Endothelial cell of umbilical vein (primary cell): ENCODE results near the gene VGLL4. TPM values are rescaled to one million over a fixed set of nuclear protein-coding genes. Genes with fewer than 3 reads are reported as not detected.

Experiments used
- BruUV-seq: library from RNA; stranded (reverse); fragments of 400-500 nt; replicated peaks from 2 replicates; lab custom pipeline; 2021; lab: Mats Ljungman, UMichigan
- CTCF ChIA-PET: fragments of 300-600, 350-600 bp; sonication (Branson Sonifier 250); formaldehyde crosslinking; loops from one replicate; lab custom pipeline; 2021; ENCODE audit warnings: antibody characterized with exemption, inconsistent platforms; lab: Charles Lee
- POLR2A ChIA-PET: fragments of 300-600, 350-600 bp; sonication (Branson Sonifier 250); formaldehyde crosslinking; loops from one replicate; lab custom pipeline; 2021; ENCODE audit warnings: antibody characterized with exemption, inconsistent platforms; lab: Charles Lee
- DNase-seq: peaks from one replicate; pipeline ENCODE4 v3.0.0-alpha.2; 2011; ENCODE audit warnings: low read depth, low spot score
- FAIRE-seq: peaks from 2 replicates; lab custom pipeline; 2011; peaks lifted over from hg19 to GRCh38; lab: Jason Lieb, UNC
- H2AFZ ChIP-seq: 2 replicates; pipeline ENCODE4 v1.6.0; 2012; ENCODE audit warnings: low read depth, low read length, control low read depth, inconsistent platforms
- H3K27ac ChIP-seq: 2 replicates; pipeline ENCODE4 v1.5.1; 2011; ENCODE audit warnings: low read depth, mild to moderate bottlenecking, control low read depth, low read length, moderate library complexity; ENCODE audit not compliant: insufficient read depth
- H3K27me3 ChIP-seq, 2 experiments: 2 replicates each; pipeline versions ENCODE4 v1.6.0 to v1.6.1; 2011; ENCODE audit warnings: low read length in 2 of 2, mixed read lengths in 1 of 2; ENCODE audit not compliant: control insufficient read depth in 2 of 2, insufficient read depth in 2 of 2
- H3K36me3 ChIP-seq, 2 experiments: 2 replicates in 1 of 2; 3 replicates in 1 of 2; pipeline ENCODE4 v1.5.1; 2011; ENCODE audit warnings: low read length in 2 of 2, mild to moderate bottlenecking in 1 of 2, moderate library complexity in 1 of 2; ENCODE audit not compliant: control insufficient read depth in 2 of 2, insufficient read depth in 2 of 2; ENCODE audit errors: extremely low read depth in 1 of 2
- H3K4me1 ChIP-seq: 3 replicates; pipeline ENCODE4 v1.5.1; 2011; ENCODE audit warnings: mild to moderate bottlenecking, low read length; ENCODE audit not compliant: control insufficient read depth, insufficient read depth; ENCODE audit errors: extremely low read depth
- H3K4me2 ChIP-seq: 2 replicates; pipeline ENCODE4 v1.6.1; 2011; ENCODE audit warnings: low read length, control low read depth, mixed read lengths; ENCODE audit not compliant: insufficient read depth
- H3K4me3 ChIP-seq, 3 experiments: fragments of 200-600 bp in 1 of 3; sonication (generic), shearing (Covaris generic) in 1 of 3; replicated peaks in 1 of 3; 2 replicates each; pipeline ENCODE4 v1.5.1; 2011 to 2016; ENCODE audit warnings: control low read depth in 3 of 3, low read length in 3 of 3, mild to moderate bottlenecking in 2 of 3, inconsistent platforms in 1 of 3, low read depth in 1 of 3, moderate library complexity in 1 of 3; ENCODE audit not compliant: insufficient read depth in 1 of 3
- H3K79me2 ChIP-seq: 2 replicates; pipeline ENCODE4 v1.6.0; 2012; ENCODE audit warnings: low read length, inconsistent platforms; ENCODE audit not compliant: control insufficient read depth, insufficient read depth
- H3K9ac ChIP-seq: replicated peaks from 2 replicates; pipeline ENCODE3; 2011; ENCODE audit warnings: low read length, control low read depth; ENCODE audit not compliant: insufficient read depth; ENCODE audit errors: extremely low read depth
- H3K9me1 ChIP-seq: replicated peaks from 3 replicates; pipeline ENCODE4 v1.6.0; 2011; ENCODE audit warnings: mild to moderate bottlenecking, low read length; ENCODE audit not compliant: control insufficient read depth, insufficient read depth; ENCODE audit errors: extremely low read depth
- H3K9me3 ChIP-seq: replicated peaks from 2 replicates; pipeline ENCODE4 v1.5.1; 2012; ENCODE audit warnings: low read length, inconsistent platforms; ENCODE audit not compliant: control insufficient read depth, insufficient read depth
- H4K20me1 ChIP-seq: replicated peaks from 2 replicates; pipeline ENCODE3; 2011; ENCODE audit warnings: mild to moderate bottlenecking, low read length; ENCODE audit not compliant: control insufficient read depth, insufficient read depth; ENCODE audit errors: extremely low read depth
- EZH2 ChIP-seq: IDR thresholded peaks from 2 replicates; pipeline ENCODE4 v1.6.1; 2012; ENCODE audit warnings: borderline replicate concordance, low read depth, mild to moderate bottlenecking, moderate library complexity, low read length, inconsistent platforms; ENCODE audit not compliant: severe bottlenecking
- FOS ChIP-seq: IDR thresholded peaks from 2 replicates; pipeline ENCODE4 v1.6.1; 2011; ENCODE audit warnings: mild to moderate bottlenecking, low read length, moderate library complexity, borderline replicate concordance; ENCODE audit not compliant: insufficient read depth
- JUN ChIP-seq: IDR thresholded peaks from 2 replicates; pipeline ENCODE4 v1.6.1; 2011; ENCODE audit warnings: borderline replicate concordance, low read depth; ENCODE audit not compliant: insufficient read length, insufficient read depth
- MAX ChIP-seq: IDR thresholded peaks from 2 replicates; pipeline ENCODE4 v1.6.1; 2011; ENCODE audit not compliant: insufficient read depth, insufficient read length
- MYC ChIP-seq: IDR thresholded peaks from one replicate; pipeline ENCODE4 v1.6.1; 2011; ENCODE audit warnings: mild to moderate bottlenecking, low read depth, low read length
- POLR2A ChIP-seq: IDR thresholded peaks from 2 replicates; pipeline ENCODE4 v1.6.1; 2012; ENCODE audit warnings: low read depth, mild to moderate bottlenecking, control low read depth, low read length
- dilution Hi-C: fragments of 300-500 bp; cut with MboI; formaldehyde crosslinking; loops from one replicate; pipeline ENCODE4 v1.15.0; 2019; ENCODE audit warnings: low sequenced_read_pairs; ENCODE audit not compliant: extremely low pct_ligation_motif_present
- intact Hi-C: fragments of 100-400 bp; cut with micrococcal nuclease; formaldehyde crosslinking; loops from one replicate; pipeline ENCODE4 v1.10.0; 2022
- polyA plus RNA-seq, 4 experiments: library from polyadenylated mRNA; depleted of rRNA in 3 of 4; stranded (reverse) in 3 of 4; unstranded in 1 of 4; fragments of >200 nt; gene quantifications; 2 replicates each; pipeline versions ENCODE4 v1.2.1 to v1.2.3, GENCODE V29; 2011 to 2012; ENCODE audit warnings: missing spikeins in 1 of 4
- total RNA-seq: library from RNA; stranded (reverse); gene quantifications from 2 replicates; pipeline ENCODE4 v1.2.3, GENCODE V29; 2021

VGLL4 gene
- total and polyA plus RNA-seq, 2 donors (not counting 3 experiments of a cell fraction or from before 2014, with no cell fraction given) = 67.0 to 78.9 TPM

- CTCF ChIA-PET = no interaction called here
These were observed 78.6 kb downstream of the VGLL4 start for GRCh38 chr3:11565072-11565471.

GRCh38 chr3:11564577-11565001 lies 79.1 kb downstream of the VGLL4 start:
- peaks cover 83% of the 10 kb centered on the region for H3K79me2 ChIP-seq
- CTCF ChIA-PET = no interaction called here
- H3K36me3 ChIP-seq = peaks cover 14 to 29% of the 10 kb centered on the region in 2 experiments
- no peak overlapping the region for H2AFZ ChIP-seq
- H3K4me2 ChIP-seq = no peak overlapping the region
- FAIRE-seq (no peak), DNase-seq (no peak)
- no peaks in the 10 kb centered on the region for H3K9me3 ChIP-seq
- no peak for TF ChIP-seq POLR2A
- TF ChIP-seq FOS = no peak
- TF ChIP-seq MAX = no peak
- no peak for TF ChIP-seq JUN
- no peak for TF ChIP-seq MYC
- H3K4me1 ChIP-seq = peaks cover 50% of the 10 kb centered on the region
- POLR2A ChIA-PET = no interaction called here
- dilution Hi-C loops = no loop called here
- BruUV-seq = no TSS peak
- no peak overlapping the region for H3K4me3 ChIP-seq
- H3K9ac ChIP-seq = no peak overlapping the region
- no peaks in the 10 kb centered on the region for H3K9me1 ChIP-seq
- H3K27ac ChIP-seq = no peak overlapping the region
- peaks cover 4% of the 10 kb centered on the region for H4K20me1 ChIP-seq
- H3K27me3 ChIP-seq = no peaks in the 10 kb centered on the region
- intact Hi-C loops = loop anchor here (5.0 to 10.0 kb wide), 3 partner anchors 153 to 360 kb away; no protein-coding TSS in a partner anchor

More at GRCh38 chr3:11565072-11565471, 78.6 kb downstream of the VGLL4 start:
- H3K27me3 ChIP-seq = no peaks in the 10 kb centered on the region
- peaks cover 14 to 29% of the 10 kb centered on the region in 2 experiments for H3K36me3 ChIP-seq
- peaks cover 81% of the 10 kb centered on the region for H3K79me2 ChIP-seq
- no peaks in the 10 kb centered on the region for H3K9me3 ChIP-seq
- no peak overlapping the region for H3K4me3 ChIP-seq
- TF ChIP-seq MYC (no peak), FOS (no peak), JUN (no peak), EZH2 (no peak)
- no TSS peak for BruUV-seq
- no peak for FAIRE-seq
- no peak overlapping the region for H3K27ac ChIP-seq
- intact Hi-C loops = loop anchor here (5.0 to 10.0 kb wide), 3 partner anchors 152 to 360 kb away; no protein-coding TSS in a partner anchor
- POLR2A ChIA-PET = no interaction called here
- H3K4me1 ChIP-seq = peaks cover 50% of the 10 kb centered on the region
- H4K20me1 ChIP-seq = peaks cover 4% of the 10 kb centered on the region
- H2AFZ ChIP-seq = no peak overlapping the region
- H3K9ac ChIP-seq = no peak overlapping the region
- no peak overlapping the region for H3K4me2 ChIP-seq
- dilution Hi-C loops = no loop called here
- H3K9me1 ChIP-seq = no peaks in the 10 kb centered on the region
- no peak for DNase-seq
